H1 (cell line): ENCODE data around the gene PKN3. TPM values are rescaled to one million over a fixed set of nuclear protein-coding genes. Genes with fewer than 3 reads are reported as not detected.
A peak's percentile ranks its signal among the peaks of the same experiment; 100 is the strongest.

Experiments
- CTCF ChIA-PET: fragments of 300-600 bp; sonication (Branson Sonifier 250); formaldehyde crosslinking; loops from one replicate; lab custom pipeline; 2021; ENCODE audit not compliant: partially characterized antibody; lab: Charles Lee
- POLR2A ChIA-PET: fragments of 300-600 bp; sonication (Branson Sonifier 250); formaldehyde crosslinking; loops from one replicate; lab custom pipeline; 2021; ENCODE audit warnings: inconsistent platforms; ENCODE audit not compliant: partially characterized antibody; lab: Charles Lee
- DNase-seq, 2 experiments: peaks; one replicate each; pipeline versions ENCODE4 v3.0.0 to v3.0.0-alpha.2; 2010 to 2022; ENCODE audit warnings: low spot score in 2 of 2, low read depth in 1 of 2, mixed read lengths in 1 of 2
- FAIRE-seq: peaks from 2 replicates; lab custom pipeline; 2011; peaks lifted over from hg19 to GRCh38; lab: Jason Lieb, UNC
- H2AFZ ChIP-seq: 2 replicates; pipeline ENCODE4 v1.8.1; 2012; ENCODE audit warnings: low read length, inconsistent platforms
- H2AK5ac ChIP-seq: 2 replicates; pipeline ENCODE4 v1.6.1; 2013; ENCODE audit warnings: low read depth, low read length
- H2BK120ac ChIP-seq: replicated peaks from 2 replicates; pipeline ENCODE3; 2013; ENCODE audit warnings: low read depth, low read length, inconsistent platforms
- H2BK12ac ChIP-seq: 2 replicates; pipeline ENCODE4 v1.6.1; 2013; ENCODE audit warnings: low read depth, low read length
- H2BK15ac ChIP-seq: 2 replicates; pipeline ENCODE4 v1.6.1; 2013; ENCODE audit warnings: low read length
- H2BK20ac ChIP-seq: 2 replicates; pipeline ENCODE4 v1.6.1; 2013; ENCODE audit warnings: low read length
- H2BK5ac ChIP-seq: 2 replicates; pipeline ENCODE4 v1.6.1; 2013; ENCODE audit warnings: low read depth, low read length
- H3K14ac ChIP-seq: 2 replicates; pipeline ENCODE4 v1.6.1; 2013; ENCODE audit warnings: inconsistent platforms; ENCODE audit not compliant: insufficient read length
- H3K18ac ChIP-seq: 2 replicates; pipeline ENCODE4 v1.6.1; 2013; ENCODE audit warnings: low read length; ENCODE audit errors: extremely low read depth
- H3K23ac ChIP-seq: 2 replicates; pipeline ENCODE4 v1.6.1; 2013; ENCODE audit warnings: inconsistent platforms; ENCODE audit not compliant: insufficient read length
- H3K23me2 ChIP-seq: 2 replicates; pipeline ENCODE4 v1.6.1; 2013; ENCODE audit warnings: low read depth, low read length
- H3K27ac ChIP-seq: 2 replicates; pipeline ENCODE4 v1.6.1; 2011; ENCODE audit warnings: low read depth, low read length, inconsistent platforms
- H3K27me3 ChIP-seq, 4 experiments: replicated peaks in 1 of 4; 1 replicate in 1 of 4; 2 replicates in 3 of 4; pipeline versions ENCODE4 v1.6.1 to v1.8.1; 2011 to 2013; ENCODE audit warnings: low read length in 3 of 4, mild to moderate bottlenecking in 3 of 4, inconsistent platforms in 2 of 4, mixed read lengths in 2 of 4, moderate library complexity in 1 of 4; ENCODE audit not compliant: control insufficient read depth in 3 of 4, insufficient read depth in 3 of 4; ENCODE audit errors: extremely low read depth in 1 of 4
- H3K36me3 ChIP-seq, 4 experiments: 2 replicates each; pipeline versions ENCODE4 v1.6.1 to v1.8.1; 2011 to 2013; ENCODE audit warnings: mild to moderate bottlenecking in 4 of 4, low read length in 3 of 4, moderate library complexity in 2 of 4, control low read depth in 1 of 4, inconsistent platforms in 1 of 4; ENCODE audit not compliant: insufficient read depth in 4 of 4, control insufficient read depth in 2 of 4
- H3K4ac ChIP-seq: replicated peaks from 2 replicates; pipeline ENCODE3; 2013; ENCODE audit warnings: low read length, low read depth, mixed read lengths, inconsistent platforms; ENCODE audit not compliant: insufficient read length
- H3K4me1 ChIP-seq, 4 experiments: replicated peaks in 1 of 4; 1 replicate in 1 of 4; 2 replicates in 3 of 4; pipeline versions ENCODE4 v1.6.1 to v1.8.1; 2011 to 2013; ENCODE audit warnings: low read length in 3 of 4, inconsistent platforms in 2 of 4, mixed read lengths in 1 of 4; ENCODE audit not compliant: insufficient read depth in 4 of 4, control insufficient read depth in 3 of 4
- H3K4me2 ChIP-seq, 2 experiments: 2 replicates each; pipeline versions ENCODE4 v1.6.1 to v1.8.1; 2011 to 2013; ENCODE audit warnings: low read depth in 2 of 2, low read length in 2 of 2, control low read depth in 1 of 2, inconsistent platforms in 1 of 2, mild to moderate bottlenecking in 1 of 2; ENCODE audit not compliant: insufficient read depth in 1 of 2
- H3K4me3 ChIP-seq, 4 experiments: fragments of 200-600, 300-600 bp in 1 of 4; sonication (generic), shearing (Covaris generic), sonication (Bioruptor Twin) in 1 of 4; 2 replicates each; pipeline versions ENCODE4 v1.5.1 to v1.8.1; 2011 to 2016; ENCODE audit warnings: low read length in 4 of 4, low read depth in 3 of 4, control low read depth in 2 of 4, inconsistent platforms in 2 of 4, mild to moderate bottlenecking in 2 of 4, mixed read lengths in 1 of 4, moderate library complexity in 1 of 4; ENCODE audit not compliant: insufficient read depth in 2 of 4; ENCODE audit errors: extremely low read depth in 1 of 4
- H3K56ac ChIP-seq: replicated peaks from 2 replicates; pipeline ENCODE3; 2013; ENCODE audit warnings: low read depth, mild to moderate bottlenecking, mixed read lengths, low read length, inconsistent platforms; ENCODE audit not compliant: insufficient read length
- H3K79me1 ChIP-seq: 2 replicates; pipeline ENCODE4 v1.6.1; 2013; ENCODE audit warnings: low read depth, low read length, control low read depth
- H3K79me2 ChIP-seq, 2 experiments: 2 replicates each; pipeline versions ENCODE4 v1.6.1 to v1.8.1; 2012 to 2013; ENCODE audit warnings: low read length in 2 of 2, mild to moderate bottlenecking in 2 of 2, inconsistent platforms in 1 of 2; ENCODE audit not compliant: insufficient read depth in 2 of 2, control insufficient read depth in 1 of 2
- H3K9ac ChIP-seq, 4 experiments: replicated peaks in 1 of 4; 1 replicate in 1 of 4; 2 replicates in 3 of 4; pipeline versions ENCODE4 v1.6.1 to v1.8.1; 2011 to 2013; ENCODE audit warnings: low read depth in 3 of 4, low read length in 3 of 4, control low read depth in 2 of 4, mild to moderate bottlenecking in 2 of 4, moderate library complexity in 2 of 4, inconsistent platforms in 1 of 4; ENCODE audit errors: extremely low read depth in 1 of 4
- H3K9me3 ChIP-seq, 2 experiments: 2 replicates each; pipeline versions ENCODE4 v1.6.1 to v1.8.1; 2012 to 2013; ENCODE audit warnings: mild to moderate bottlenecking in 2 of 2, moderate library complexity in 2 of 2, control low read depth in 1 of 2, inconsistent platforms in 1 of 2, low read depth in 1 of 2, low read length in 1 of 2, mixed read lengths in 1 of 2; ENCODE audit not compliant: insufficient read depth in 2 of 2
- H4K20me1 ChIP-seq, 2 experiments: replicated peaks in 1 of 2; 2 replicates each; pipeline versions ENCODE3 to v1.8.1; 2011 to 2013; ENCODE audit warnings: inconsistent platforms in 2 of 2, low read length in 2 of 2, mild to moderate bottlenecking in 1 of 2; ENCODE audit not compliant: insufficient read depth in 2 of 2, control insufficient read depth in 1 of 2
- H4K5ac ChIP-seq: 2 replicates; pipeline ENCODE4 v1.6.1; 2013; ENCODE audit warnings: low read length, low read depth, mixed read lengths, inconsistent platforms; ENCODE audit not compliant: insufficient read length
- H4K8ac ChIP-seq: 2 replicates; pipeline ENCODE4 v1.8.0; 2013; ENCODE audit warnings: mild to moderate bottlenecking, moderate library complexity, low read length, inconsistent platforms; ENCODE audit not compliant: insufficient read depth; ENCODE audit errors: extremely low read depth
- H4K91ac ChIP-seq: replicated peaks from 2 replicates; pipeline ENCODE3; 2013; ENCODE audit warnings: low read length, mixed read lengths, inconsistent platforms; ENCODE audit not compliant: insufficient read length
- BACH1 ChIP-seq: IDR thresholded peaks from 2 replicates; pipeline ENCODE4 v1.6.1; 2012; ENCODE audit warnings: low read length, improper control_type of control experiment
- BRCA1 ChIP-seq: IDR thresholded peaks from 2 replicates; pipeline ENCODE4 v1.6.1; 2012; ENCODE audit warnings: low read depth, low read length, improper control_type of control experiment
- CBX5 ChIP-seq: fragments of 300-800, 300-1000 bp; sonication (generic); IDR thresholded peaks from 2 replicates; pipeline ENCODE4 v1.7.1; 2016; ENCODE audit warnings: antibody characterized with exemption, low read length, low read depth
- CHD1 ChIP-seq: IDR thresholded peaks from 2 replicates; pipeline ENCODE4 v1.6.1; 2012; ENCODE audit warnings: low read depth, low read length, improper control_type of control experiment
- JUN ChIP-seq: IDR thresholded peaks from 2 replicates; pipeline ENCODE4 v1.6.1; 2011; ENCODE audit warnings: low read depth, mild to moderate bottlenecking, improper control_type of control experiment, low read length
- JUND ChIP-seq: IDR thresholded peaks from 2 replicates; pipeline ENCODE4 v1.6.1; 2011; ENCODE audit warnings: mild to moderate bottlenecking, improper control_type of control experiment, low read length
- KDM4A ChIP-seq: IDR thresholded peaks from one replicate; pipeline ENCODE4 v1.7.1; 2012; ENCODE audit warnings: low read depth, mild to moderate bottlenecking, moderate library complexity, low read length, inconsistent platforms; ENCODE audit not compliant: severe bottlenecking
- MAX ChIP-seq: IDR thresholded peaks from 2 replicates; pipeline ENCODE4 v1.6.1; 2012; ENCODE audit warnings: inconsistent platforms
- NRF1 ChIP-seq: IDR thresholded peaks from 2 replicates; pipeline ENCODE4 v1.6.1; 2011; ENCODE audit warnings: mild to moderate bottlenecking, low read depth, low read length, improper control_type of control experiment
- POLR2A ChIP-seq, 2 experiments: IDR thresholded peaks; 1 replicate in 1 of 2; 2 replicates in 1 of 2; pipeline ENCODE4 v1.6.1; 2011; ENCODE audit warnings: low read depth in 2 of 2, low read length in 2 of 2, mild to moderate bottlenecking in 2 of 2; ENCODE audit errors: control extremely low read depth in 1 of 2
- SIN3A ChIP-seq, 2 experiments: IDR thresholded peaks in 1 of 2; conservative IDR thresholded peaks in 1 of 2; 2 replicates each; pipeline ENCODE4 v1.6.1; 2011 to 2012; ENCODE audit warnings: low read length in 2 of 2, improper control_type of control experiment in 1 of 2, low read depth in 1 of 2, mild to moderate bottlenecking in 1 of 2
- TAF1 ChIP-seq: IDR thresholded peaks from 2 replicates; pipeline ENCODE4 v1.6.1; 2011; ENCODE audit warnings: mild to moderate bottlenecking, low read depth, low read length
- YY1 ChIP-seq: IDR thresholded peaks from 2 replicates; pipeline ENCODE4 v1.6.1; 2011; ENCODE audit warnings: low read depth, mild to moderate bottlenecking, low read length
- ZNF274 ChIP-seq: IDR thresholded peaks from 2 replicates; pipeline ENCODE4 v1.7.0; 2012; ENCODE audit warnings: low read length, borderline replicate concordance; ENCODE audit errors: extremely low read depth
- WGBS, 2 experiments: shearing (Covaris generic) in 1 of 2; methylation state at CpG; one replicate each; pipeline versions ENCODE4 v1.1.6 to v1.1.7; 2013 to 2015; ENCODE audit warnings: low lambda C conversion rate in 2 of 2, mixed read lengths in 2 of 2, inconsistent platforms in 1 of 2, low coverage in 1 of 2, missing lambda C conversion rate in 1 of 2; ENCODE audit not compliant: insufficient replicate concordance in 2 of 2, insufficient coverage in 1 of 2, insufficient read length in 1 of 2; ENCODE audit errors: extremely low coverage in 1 of 2, missing lambda C conversion rate in 1 of 2; 5-methylcytosine and 5-hydroxymethylcytosine counted together
- polyA plus RNA-seq, 7 experiments: library from polyadenylated mRNA; depleted of rRNA in 3 of 7; stranded (reverse) in 5 of 7; unstranded in 2 of 7; fragments of >200 nt in 5 of 7; fragments of 200-250 nt in 2 of 7; gene quantifications; 1 replicate in 5 of 7; 2 replicates in 1 of 7; 4 replicates in 1 of 7; pipeline versions ENCODE4 v1.2.1 to v1.2.3, GENCODE V29; 2011 to 2013; ENCODE audit warnings: missing spikeins in 2 of 7, mixed read lengths in 2 of 7
- total RNA-seq: library from RNA; stranded (reverse); fragmentation: NEBNext Ultra II Directional; extraction: Animal tissue kit (Norgen Biotek cat#: 25700); gene quantifications from 2 replicates; pipeline ENCODE4 v1.2.1, GENCODE V29; 2021

PKN3 gene
- total and polyA plus RNA-seq, 2 of the 8 experiments (the other 6 are each of a cell fraction or from before 2014, with no cell fraction given), result 15.7 to 16.3 TPM

- H2BK120ac ChIP-seq, result no peak overlapping the region
- H3K23me2 ChIP-seq, result peaks cover 24% of the 10 kb centered on the region
- H4K20me1 ChIP-seq, result peaks cover 31 to 36% of the 10 kb centered on the region in 2 experiments
- H2BK5ac ChIP-seq, result peak overlapping the region; percentile 75; the same call in 1 of the 2 replicates
- no peak overlapping the region; a peak in 1 of 4 replicates for H3K4me2 ChIP-seq
- H2BK20ac ChIP-seq, result no peak overlapping the region
- CTCF ChIA-PET, result interaction anchor here (1.8 kb wide), 2 partner anchors 16 to 55 kb away, joined by 4 to 5 read pairs; no protein-coding TSS in a partner anchor
- peaks cover 6 to 15% (median 8%) of the 10 kb centered on the region in 4 experiments; a peak in 6 of 7 replicates for H3K4me1 ChIP-seq
- H3K18ac ChIP-seq, result no peak overlapping the region; the same call in 1 of the 2 replicates
- H4K91ac ChIP-seq, result no peak overlapping the region
- H3K23ac ChIP-seq, result no peak overlapping the region
- no peak overlapping the region for H2BK12ac ChIP-seq
- H3K4ac ChIP-seq, result no peak overlapping the region
- peaks cover 8% of the 10 kb centered on the region; the same call in 1 of the 2 replicates for H3K79me1 ChIP-seq
- H3K56ac ChIP-seq, result no peak overlapping the region
- H3K4me3 ChIP-seq, result peak overlapping the region; percentile 30 to 90 (median 48)
- H4K5ac ChIP-seq, result peak overlapping the region; percentile 58
- H3K27me3 ChIP-seq, result no peaks in the 10 kb centered on the region
- H3K27ac ChIP-seq, result peak overlapping the region; percentile 86; the same call in 1 of the 2 replicates
- H3K36me3 ChIP-seq, result peaks cover 18 to 60% (median 31%) of the 10 kb centered on the region in 4 experiments
- H2BK15ac ChIP-seq, result no peak overlapping the region
- peak overlapping the region; percentile 73 to 99 (median 78) for H3K9ac ChIP-seq
- FAIRE-seq (no peak), DNase-seq (no peak)
- no peaks in the 10 kb centered on the region for H3K9me3 ChIP-seq
- H3K14ac ChIP-seq, result no peak overlapping the region
- H3K79me2 ChIP-seq, result peaks cover 40 to 75% of the 10 kb centered on the region in 2 experiments
- H4K8ac ChIP-seq, result peak overlapping the region; percentile 77; the same call in 1 of the 2 replicates
- POLR2A ChIA-PET, result interaction anchor here (0.9 to 46.1 kb wide), 11 partner anchors 6 to 392 kb away, joined by 3 to 1197 read pairs (median 6); partner anchors contain the start of genes DOLPP1, DYNC2I2, PKN3 and SET
- no peak overlapping the region for H2AFZ ChIP-seq
- H2AK5ac ChIP-seq, result no peak overlapping the region
- WGBS, 2 experiments, result no CpG with 5 or more reads among the region's 80 CpGs
- TF ChIP-seq JUND (no peak), CBX5 (no peak), BRCA1 (no peak), CHD1 (no peak), ZNF274 (no peak), JUN (no peak), MAX (no peak), KDM4A (no peak), TAF1 (no peak; the same call in 1 of the 2 replicates), NRF1 (no peak), BACH1 (no peak), POLR2A (IDR thresholded peaks at IDR 0.05; ENCODE audit: control extremely low read depth in 1 of 2, low read depth in 2 of 2, low read length in 2 of 2) (peak in 1 of 2 experiments; percentile 57; a peak in 1 of 3 replicates), YY1 (peak; percentile 49; the same call in 1 of the 2 replicates), SIN3A (conservative IDR thresholded peaks at IDR 0.05 in 1 of 2, IDR thresholded peaks at IDR 0.05 in 1 of 2; ENCODE audit: low read depth in 1 of 2, low read length in 2 of 2) (peak in 1 of 2 experiments; percentile 32; a peak in 1 of 4 replicates)
Observed at GRCh38 chr9:128689293-128689774, 13.0 kb upstream of the PKN3 start.
